Astrocyte (in vitro differentiated cells and primary cell): ENCODE results near the gene CNEP1R1.

Source experiments
- CTCF ChIP-seq: IDR thresholded peaks from 2 replicates; pipeline ENCODE4 v1.5.1; 2011; ENCODE audit warnings: low read depth, mild to moderate bottlenecking, inconsistent platforms, low read length, moderate library complexity; ENCODE audit not compliant: insufficient read depth
- EZH2 ChIP-seq: IDR thresholded peaks from 2 replicates; pipeline ENCODE4 v1.6.1; 2012; ENCODE audit warnings: mild to moderate bottlenecking, low read length, inconsistent platforms; ENCODE audit not compliant: insufficient read depth

DNA sequence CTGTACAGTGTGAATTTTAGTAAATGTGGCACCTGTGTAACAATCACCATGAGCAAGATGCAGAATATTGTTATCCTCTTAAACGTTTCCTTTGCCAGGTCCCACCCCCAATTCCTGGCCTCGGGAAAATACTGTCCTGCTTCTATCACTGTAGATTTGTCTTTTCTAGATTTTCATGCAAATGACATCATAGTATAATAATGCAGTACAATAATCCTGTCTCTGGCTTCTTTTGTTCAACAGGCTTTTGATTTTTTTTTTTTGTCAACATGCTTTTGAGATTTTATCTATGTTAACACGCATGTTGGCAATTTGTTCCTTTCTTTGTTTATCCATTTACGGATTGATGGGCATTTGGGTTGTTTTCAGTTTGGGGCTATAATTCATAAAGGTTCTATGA lies 20.4 kb downstream of the CNEP1R1 start:
- TF ChIP-seq CTCF: no peak
- TF ChIP-seq EZH2: no peak
